GM18951 (cell line): Measurements from ENCODE around the gene TRIM15.

Experiments used
- POLR2A ChIP-seq: IDR thresholded peaks from 4 replicates; pipeline ENCODE4 v1.6.1; 2011; ENCODE audit warnings: mild to moderate bottlenecking; ENCODE audit not compliant: insufficient read length, insufficient read depth; ENCODE audit errors: extremely low read depth
- in situ Hi-C: fragments of 300-500 bp; cut with MboI; formaldehyde crosslinking; loops from one replicate; pipeline ENCODE4 v1.12.0; 2022; ENCODE audit warnings: low sequenced_read_pairs, mixed read lengths, inconsistent platforms; ENCODE audit not compliant: unreplicated experiment

TRIM15 gene

DNA sequence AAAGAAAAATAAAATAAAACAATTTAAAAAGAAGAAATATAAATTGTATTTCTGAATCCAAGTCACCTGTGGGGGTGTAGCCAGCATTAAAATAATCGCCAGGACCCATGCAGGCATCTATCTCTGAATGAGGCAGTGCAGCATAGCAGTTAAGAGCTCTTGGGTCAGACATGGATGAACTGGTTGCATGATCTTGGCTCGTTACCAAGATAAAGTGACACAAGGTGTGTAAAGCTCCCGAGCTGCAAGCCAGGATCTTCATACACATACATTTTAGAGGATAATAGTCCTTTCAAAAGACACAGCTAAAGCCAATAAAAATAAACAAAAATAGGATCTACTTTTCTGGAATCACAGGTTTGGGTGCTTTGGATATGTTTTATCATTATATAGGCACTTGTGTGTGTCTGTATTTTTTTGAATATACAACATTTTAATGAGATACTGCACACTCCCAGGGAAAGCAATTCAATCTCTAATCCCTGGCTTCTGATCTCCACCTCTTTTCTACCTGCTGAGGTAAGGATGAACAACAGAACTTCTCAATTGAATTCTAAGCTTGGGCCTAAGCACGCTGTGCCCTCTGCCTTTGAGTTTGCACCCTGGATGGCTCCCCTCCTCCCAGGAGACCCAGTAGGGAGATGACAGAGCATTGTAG is 11.2 kb upstream of the TRIM15 start:
- in situ Hi-C loops, result no loop called here
- TF ChIP-seq POLR2A, result no peak

DNA sequence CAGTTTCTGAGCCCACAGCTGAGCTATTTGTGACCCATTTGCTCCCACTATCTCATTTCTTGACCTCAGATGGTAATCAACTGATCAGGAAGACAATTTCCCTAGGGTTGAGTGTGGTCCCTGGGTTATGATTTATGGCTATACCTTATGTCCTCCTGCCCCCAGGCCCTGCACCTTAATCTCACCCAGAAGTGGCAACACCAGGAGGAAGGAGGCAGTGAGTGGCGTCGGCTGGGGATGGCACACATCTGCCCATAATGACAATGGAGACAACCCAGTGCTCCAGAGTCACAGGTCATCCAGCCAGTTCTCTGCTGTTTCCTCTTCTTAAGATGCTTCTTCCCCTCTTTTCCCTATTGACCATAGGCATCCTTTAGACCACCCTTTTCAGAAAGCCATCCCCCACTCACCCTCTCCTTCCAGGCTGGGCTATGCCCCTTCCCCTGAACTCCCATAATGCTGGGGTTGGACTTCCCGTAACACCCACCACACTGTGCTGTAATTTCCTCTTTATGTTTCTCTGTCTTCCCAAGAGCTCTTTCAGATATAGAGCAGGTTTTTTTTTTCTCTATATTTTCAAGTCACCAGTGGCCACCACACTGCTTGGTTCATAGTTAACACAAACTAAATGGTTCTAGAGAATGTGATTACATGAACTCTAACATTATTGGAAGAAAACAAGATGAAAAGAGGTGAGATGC is 10.3 kb upstream of the TRIM15 start:
- no peak for TF ChIP-seq POLR2A
- in situ Hi-C loops, result no loop called here

DNA sequence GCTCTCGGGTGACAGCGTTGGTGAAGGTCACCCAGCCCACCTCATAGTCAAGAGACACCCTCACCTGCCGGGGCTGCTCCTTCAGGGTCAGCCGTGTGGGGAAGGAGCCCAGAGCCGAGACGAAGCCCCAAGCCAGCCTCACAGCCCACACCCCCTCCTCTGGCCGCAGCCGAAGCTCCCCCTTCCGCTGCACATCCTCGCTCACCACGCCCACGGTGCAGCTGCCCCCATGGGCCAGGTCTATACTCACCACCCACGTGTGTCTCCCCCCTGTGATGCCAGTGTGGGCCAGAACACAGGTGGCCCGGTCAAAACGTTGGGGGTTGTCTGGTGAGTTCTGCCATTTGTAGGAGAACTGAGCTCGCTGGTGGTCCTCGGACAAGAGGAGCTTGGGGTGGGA is 9.3 kb upstream of the TRIM15 start:
- in situ Hi-C loops, result no loop called here

DNA sequence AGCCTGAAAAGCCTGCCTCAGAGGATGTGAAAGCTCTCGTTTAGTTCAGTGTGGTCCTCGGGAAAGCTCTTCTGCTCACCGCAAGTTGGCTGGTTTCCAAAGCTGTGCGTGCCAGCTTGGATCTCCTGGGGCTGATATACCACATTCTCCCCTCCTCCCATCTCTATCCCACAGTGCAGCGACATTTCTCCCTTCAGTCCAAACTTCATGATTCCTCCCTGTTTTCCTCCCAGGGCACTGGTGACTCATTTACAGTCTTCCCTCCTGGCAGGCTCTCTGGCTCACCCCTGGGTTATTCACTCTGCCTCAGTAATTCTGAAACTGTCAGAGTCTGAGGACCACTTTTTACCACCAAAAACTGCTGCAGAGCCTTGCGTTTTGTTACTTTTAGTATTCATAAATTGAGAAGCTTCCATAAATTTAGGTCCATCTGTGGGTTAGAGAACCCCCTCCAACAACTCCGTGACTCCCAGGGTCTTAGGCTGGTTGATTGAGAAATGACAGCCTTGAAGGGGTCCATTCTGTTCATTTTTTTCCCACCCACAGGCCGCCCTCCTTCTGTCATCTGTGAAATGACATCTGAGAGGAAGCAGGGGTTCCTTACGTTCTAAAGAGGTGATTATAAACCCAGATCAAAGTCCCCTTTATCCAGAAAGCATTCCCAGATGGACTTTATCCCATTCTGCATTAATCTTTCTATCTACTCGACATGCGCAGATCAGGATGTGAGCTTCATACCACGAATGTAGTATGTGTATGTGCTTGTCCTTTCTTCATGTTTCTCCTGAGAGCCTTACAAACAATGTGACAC is 8.4 kb upstream of the TRIM15 start:
- in situ Hi-C loops, result no loop called here
- TF ChIP-seq POLR2A, result no peak

More for the DNA sequence above, 9.3 kb upstream of the TRIM15 start:
- TF ChIP-seq POLR2A, result no peak

DNA sequence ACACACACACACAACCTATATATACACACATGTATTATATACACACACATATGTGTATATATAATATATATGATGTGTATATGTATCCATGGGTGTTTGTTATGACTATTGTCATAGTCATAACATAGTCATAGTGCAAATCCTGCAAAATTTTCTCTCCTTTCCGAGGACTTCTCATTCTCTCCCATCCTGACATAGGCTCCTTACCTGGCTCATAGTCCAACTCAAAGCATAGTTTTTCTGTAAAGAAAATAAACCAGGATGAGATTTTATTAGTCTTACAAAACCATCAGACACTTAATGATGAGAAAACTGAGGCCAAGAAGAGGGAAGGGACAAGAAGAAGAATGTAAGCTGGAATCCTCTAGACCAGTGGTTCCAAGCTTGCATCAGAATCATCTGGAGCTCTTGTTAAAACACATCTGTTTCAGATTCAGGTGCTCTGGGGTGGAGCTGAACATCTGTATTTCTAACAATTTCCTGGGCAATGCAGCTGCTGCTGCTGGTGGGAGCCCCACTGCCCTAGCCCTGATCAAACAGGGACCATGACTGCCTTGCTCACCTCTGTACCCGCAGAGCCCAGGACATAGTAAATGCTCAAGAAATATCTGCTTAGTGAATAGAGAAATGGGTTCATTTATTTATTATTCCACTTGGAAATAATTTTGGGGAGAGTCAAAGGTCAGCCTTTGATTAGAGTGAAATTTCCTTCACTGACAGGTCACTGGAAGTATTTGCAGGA is 7.7 kb upstream of the TRIM15 start:
- in situ Hi-C loops, result no loop called here
- TF ChIP-seq POLR2A, result no peak

DNA sequence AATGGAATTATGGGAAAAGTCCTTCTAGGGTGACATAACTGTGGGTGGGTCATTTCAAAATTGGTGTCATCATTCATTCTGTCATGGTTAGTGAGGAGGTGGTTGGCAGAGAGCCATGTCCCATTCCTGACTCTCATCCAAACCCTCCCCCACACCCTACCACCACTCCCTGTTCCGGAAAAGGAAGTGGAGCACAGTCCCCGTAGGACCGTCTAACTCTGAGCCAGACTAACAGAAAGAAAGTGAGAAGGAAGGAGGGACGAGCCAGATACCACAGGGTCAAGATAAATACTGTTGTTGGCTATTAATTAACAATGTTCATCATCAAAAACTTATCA is 7.1 kb upstream of the TRIM15 start:
- TF ChIP-seq POLR2A, result no peak
- in situ Hi-C loops, result no loop called here

DNA sequence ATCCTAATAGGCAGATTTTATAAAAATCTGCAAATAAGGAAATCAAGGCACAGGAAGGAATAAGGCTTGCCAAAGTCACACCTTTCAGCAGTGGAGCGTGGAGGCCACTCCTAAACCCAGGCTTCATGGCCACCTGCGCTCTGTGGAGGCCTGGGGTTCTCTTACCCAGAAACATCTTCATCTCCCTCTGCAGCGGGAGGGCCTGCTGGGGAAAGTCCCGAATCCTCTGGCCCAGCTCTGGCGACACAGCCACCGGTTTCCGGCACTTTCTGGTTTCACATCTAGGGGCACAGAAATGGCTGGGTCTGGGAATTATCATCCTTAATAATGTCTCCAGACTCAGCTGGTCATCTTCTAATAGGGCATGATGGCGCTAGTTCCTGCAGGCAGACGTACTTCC is 6.6 kb upstream of the TRIM15 start:
- TF ChIP-seq POLR2A, result no peak
- in situ Hi-C loops, result no loop called here

DNA sequence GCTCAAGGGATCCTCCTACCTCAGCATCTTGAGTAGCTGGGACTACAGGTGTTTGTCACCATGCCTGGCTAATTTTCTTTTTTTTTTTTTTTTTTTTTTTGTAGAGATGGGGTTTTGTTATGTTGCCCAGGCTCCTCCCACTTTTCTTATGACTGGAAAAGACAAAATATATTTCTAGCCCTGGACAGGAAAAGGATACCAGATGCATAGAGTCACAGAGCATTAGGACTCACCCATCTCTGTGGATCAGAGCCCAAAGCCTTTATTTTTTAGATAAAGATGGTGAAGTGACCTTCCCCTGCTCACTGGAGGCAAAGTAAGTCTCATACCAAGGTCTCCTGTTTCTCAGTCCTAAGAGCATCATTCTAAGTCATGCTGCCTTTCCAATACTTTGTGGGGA is 5.8 kb upstream of the TRIM15 start:
- no peak for TF ChIP-seq POLR2A

DNA sequence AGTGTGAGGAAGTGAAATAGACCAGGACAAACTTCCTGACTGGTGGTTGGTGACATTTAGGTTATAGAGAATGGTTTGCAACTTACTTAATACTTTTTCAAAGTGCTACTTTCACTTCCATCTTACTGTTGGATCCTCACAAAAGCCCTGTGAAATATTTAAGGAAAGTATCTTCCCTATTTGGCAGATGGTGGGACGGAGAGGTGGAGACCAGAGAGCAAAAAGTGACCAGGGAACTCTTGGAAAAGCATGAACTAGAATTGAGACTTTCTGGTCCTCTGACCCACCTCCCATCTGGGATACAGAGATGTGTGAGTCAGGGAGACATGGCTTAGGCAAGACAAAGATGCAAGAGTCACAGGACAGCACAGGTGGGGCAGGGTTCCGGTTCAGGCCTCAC is 5.3 kb upstream of the TRIM15 start:
- in situ Hi-C loops, result no loop called here
- no peak for TF ChIP-seq POLR2A

More for the DNA sequence above, 5.8 kb upstream of the TRIM15 start:
- in situ Hi-C loops, result no loop called here

DNA sequence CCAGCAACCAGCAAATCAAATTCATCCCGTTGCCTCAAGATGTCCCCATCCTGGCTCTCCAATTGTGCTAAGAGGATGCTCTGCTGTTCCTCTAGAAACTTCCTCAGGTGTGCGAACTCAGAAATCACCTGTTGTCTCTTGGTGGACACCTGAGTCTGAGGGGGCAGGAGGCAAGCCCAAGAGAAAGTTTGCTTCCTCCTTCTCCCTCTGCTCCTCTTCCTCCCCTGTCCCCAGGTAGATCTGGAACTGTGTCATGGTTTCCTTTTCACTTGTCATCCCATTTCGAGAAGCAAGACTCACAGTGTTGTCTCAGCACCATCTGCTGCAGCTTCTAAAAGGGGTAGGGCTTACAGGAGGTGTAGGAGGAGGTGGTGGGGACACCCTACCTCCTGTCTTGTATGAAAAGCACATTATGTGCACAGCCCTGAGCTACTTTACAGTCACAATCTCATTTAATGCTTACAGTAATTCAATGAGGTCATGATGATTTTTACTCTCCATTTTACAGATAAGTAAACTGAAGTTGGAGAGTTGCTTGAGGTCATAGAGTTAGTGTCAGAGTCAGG is 4.8 kb upstream of the TRIM15 start:
- in situ Hi-C loops, result no loop called here
- TF ChIP-seq POLR2A, result no peak

DNA sequence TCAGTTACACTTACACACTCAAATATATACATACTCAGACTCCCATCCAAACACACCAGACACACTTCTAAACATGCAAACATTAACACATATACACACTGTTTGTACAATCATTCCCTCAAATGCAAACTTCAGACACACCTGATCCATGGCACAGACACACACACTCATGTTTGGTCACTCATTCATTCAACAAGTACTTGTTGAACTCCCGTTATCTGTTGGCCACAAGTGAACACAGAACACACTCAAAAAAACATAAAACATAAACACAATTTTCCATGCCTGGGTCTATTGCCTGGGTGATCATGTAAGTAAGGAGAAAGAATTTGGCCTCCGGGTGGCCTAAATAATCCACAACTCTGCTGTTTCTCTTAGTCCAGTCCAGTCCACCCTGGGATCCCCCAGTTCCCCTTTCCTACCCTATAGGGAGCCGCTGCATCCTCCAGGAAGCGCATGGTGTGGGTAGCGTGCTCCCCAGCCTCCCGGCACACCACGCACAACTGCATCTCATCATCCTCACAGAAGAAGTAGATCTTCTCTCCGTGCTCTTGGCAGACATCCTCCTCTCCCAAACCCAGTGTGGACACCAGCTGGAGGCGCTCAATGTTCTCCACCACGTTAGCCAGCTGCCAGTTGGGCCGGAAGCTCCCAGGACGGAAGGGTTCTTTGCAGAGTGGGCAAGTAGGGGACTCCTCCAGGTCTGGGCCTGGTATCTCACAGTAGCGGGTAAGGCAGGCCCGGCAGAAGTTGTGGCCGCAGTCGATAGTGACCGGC is 3.1 kb upstream of the TRIM15 start:
- in situ Hi-C loops, result no loop called here
- TF ChIP-seq POLR2A, result no peak
